Uterus (tissue), 2 donors: Measurements from ENCODE around the gene PLEKHG2.

Experiments used
- CTCF ChIP-seq, 4 experiments: fragments of 200-600 bp in 2 of 4; fragments of 450-650 bp in 2 of 4; sonication (generic) in 2 of 4; IDR thresholded peaks; one replicate each; pipeline ENCODE4 v1.5.1; 2016 to 2019; ENCODE audit warnings: antibody characterized with exemption in 4 of 4, mild to moderate bottlenecking in 2 of 4, moderate library complexity in 1 of 4
- POLR2A ChIP-seq, 2 donors: fragments of 450-650 bp; IDR thresholded peaks; one replicate each; pipeline ENCODE4 v1.6.1; 2016; ENCODE audit warnings: antibody characterized with exemption in 2 of 2, mild to moderate bottlenecking in 1 of 2, moderate library complexity in 1 of 2

GRCh38 chr19:39398297-39398864 lies 14.1 kb upstream of the PLEKHG2 start:
- TF ChIP-seq CTCF (IDR thresholded peaks at IDR 0.05) (no peak), POLR2A (IDR thresholded peaks at IDR 0.05) (no peak)
